HTR-8/SVneo (cell line): ENCODE data around the gene EMID1.
A peak's percentile ranks its signal among the peaks of the same experiment; 100 is the strongest.
"Not testable (repeated sequence)": the region's sequence is repeated elsewhere in the genome, so short reads cannot be mapped to it uniquely, and the experiment has no call there.

ENCODE experiments used
- DNase-seq: peaks from one replicate; pipeline ENCODE4 v3.0.0; 2011; ENCODE audit warnings: low spot score, mixed read lengths; ENCODE audit not compliant: insufficient read length
- FAIRE-seq: peaks from 2 replicates; lab custom pipeline; 2011; peaks lifted over from hg19 to GRCh38; lab: Jason Lieb, UNC

The EMID1 gene

GRCh38 chr22:29225422-29226090, 19.9 kb downstream of the EMID1 start:
- no peak for FAIRE-seq
- DNase-seq: no peak

DNA sequence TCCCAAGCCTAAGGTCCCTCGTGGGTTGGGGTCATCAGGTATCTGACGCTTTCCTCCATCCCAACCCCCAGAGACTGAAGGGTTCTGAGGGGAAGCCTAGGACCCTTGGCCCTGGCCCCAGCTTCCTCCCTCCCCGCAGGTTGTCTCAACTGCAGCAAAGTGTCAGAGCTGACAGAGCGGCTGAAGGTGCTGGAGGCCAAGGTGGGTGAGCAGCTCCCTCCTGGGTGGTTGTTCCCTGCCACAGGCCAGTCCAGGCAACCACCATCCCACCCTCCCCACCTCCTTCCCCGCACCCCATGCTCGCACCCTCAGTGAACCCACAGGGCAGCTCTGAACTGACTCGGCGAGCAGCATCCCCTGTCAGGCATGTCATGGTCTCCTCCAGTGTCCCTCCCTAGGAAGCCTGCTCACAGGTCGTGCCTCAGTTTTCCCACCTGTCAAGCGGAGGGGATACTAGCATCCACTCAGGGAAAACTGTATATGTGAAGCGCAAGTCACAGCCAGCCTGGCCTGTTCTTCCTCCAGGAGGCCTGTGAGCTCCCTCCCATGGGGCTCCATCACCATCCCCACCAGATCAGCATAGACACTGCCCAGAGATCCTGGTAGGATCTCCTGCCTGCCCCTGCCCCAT, 20.8 kb downstream of the EMID1 start:
- no peak for DNase-seq
- no peak for FAIRE-seq

DNA sequence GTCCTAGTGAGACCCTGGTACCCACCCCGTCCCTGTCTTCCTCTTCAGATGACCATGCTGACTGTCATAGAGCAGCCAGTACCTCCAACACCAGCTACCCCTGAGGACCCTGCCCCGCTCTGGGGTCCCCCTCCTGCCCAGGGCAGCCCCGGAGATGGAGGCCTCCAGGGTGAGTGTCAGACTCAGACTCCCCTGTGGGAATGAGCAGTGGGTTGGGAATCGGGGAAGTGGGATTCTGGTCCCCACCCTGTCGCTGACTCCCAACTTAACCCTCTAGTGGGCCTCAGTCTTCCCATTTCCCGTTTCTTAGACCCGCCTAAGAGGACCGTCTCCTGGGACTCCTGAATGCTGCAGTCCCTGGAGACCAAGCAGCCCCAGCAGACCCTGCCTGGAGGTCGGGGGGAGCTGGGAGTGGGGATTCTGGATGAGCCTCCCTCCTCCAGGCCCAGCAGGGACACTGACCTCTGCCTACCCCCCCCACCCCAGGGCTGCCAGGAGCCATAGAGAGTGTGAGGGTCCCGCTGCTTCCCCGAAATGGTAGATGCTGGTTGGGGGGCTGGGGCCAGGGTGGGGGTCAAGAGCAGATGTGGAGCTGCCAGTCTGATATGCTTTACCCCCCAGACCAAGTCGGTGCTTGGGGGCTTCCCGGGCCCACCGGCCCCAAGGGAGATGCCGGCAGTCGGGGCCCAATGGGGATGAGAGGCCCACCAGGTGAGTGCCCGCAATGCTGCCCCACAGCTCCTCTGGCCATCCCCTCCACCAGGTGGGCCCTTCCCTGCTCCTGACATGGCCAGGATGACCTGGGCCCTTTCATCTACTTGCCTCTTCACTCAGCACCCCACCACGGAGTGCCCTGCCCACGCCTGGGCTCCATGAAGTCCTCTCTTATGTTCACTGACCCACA, 25.5 kb downstream of the EMID1 start:
- FAIRE-seq (no peak), DNase-seq (no peak)

DNA sequence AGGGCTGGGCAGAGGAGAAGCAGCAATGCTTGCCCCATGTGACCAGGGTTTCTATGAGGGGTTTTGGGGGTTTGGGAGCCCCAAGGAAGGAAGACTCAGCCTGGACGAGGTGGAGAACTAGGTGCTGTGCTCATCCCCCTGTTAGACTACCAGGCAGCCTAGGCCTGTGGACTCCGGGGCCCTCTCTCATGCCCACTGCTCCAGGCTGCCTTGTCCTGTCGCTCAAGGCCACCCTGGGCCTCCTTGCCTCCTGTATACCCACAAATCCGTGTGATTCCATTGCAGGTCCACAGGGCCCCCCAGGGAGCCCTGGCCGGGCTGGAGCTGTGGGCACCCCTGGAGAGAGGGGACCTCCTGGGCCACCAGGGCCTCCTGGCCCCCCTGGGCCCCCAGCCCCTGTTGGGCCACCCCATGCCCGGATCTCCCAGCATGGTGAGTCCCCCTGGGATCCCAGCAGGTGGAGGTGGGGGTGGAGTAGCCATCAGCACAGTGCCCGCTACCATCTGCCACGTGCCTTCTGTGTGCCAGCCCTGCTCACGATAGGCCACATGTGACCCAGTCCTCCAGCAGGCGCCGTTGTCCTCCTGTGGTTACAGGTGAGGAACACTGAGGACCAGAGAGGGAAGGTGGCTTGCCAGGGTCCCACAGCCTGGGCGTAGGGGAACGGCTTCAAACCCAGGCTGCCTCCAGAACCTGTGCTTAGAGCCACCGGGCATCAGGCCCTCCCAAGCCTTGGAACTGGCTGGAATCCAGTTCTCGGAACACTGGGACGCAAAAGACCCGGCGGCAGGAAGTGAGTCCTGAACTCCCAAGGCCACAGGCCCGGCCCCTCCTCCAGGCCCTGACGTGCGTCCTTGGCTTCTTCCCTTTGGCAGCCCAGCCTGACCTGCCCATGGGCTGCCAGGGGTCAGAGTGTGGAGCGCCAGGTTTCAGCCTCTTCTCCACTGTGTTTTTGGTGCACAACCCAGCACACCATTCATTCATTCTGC, 26.6 kb downstream of the EMID1 start:
- FAIRE-seq: no peak

GRCh38 chr22:29233277-29233877, 27.7 kb downstream of the EMID1 start:
- FAIRE-seq (no peak), DNase-seq (no peak)

More for the DNA sequence above, 26.6 kb downstream of the EMID1 start:
- DNase-seq: no peak

DNA sequence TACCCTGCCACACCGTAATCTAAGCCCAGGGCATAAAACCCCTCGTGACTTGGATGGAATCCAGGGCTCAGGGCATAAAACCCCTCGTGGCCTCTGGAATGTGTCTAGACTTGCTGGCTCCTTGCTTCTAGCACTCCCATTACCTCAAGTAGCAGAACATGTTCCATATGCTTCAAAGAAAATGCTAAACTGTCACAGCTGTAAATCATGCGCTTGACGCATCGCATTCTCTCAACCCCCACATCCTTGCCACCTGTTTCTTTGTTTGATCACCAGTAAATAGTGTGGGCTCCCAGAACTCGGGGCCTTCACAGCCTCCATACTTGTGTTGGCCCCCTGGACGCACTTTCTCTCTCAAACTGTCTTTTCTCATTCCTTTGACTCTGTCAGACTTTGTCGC, 34.8 kb downstream of the EMID1 start:
- DNase-seq, FAIRE-seq: not testable (repeated sequence)

GRCh38 chr22:29243874-29244446, 38.3 kb downstream of the EMID1 start:
- DNase-seq: no peak
- FAIRE-seq: no peak

GRCh38 chr22:29244785-29245625, 39.3 kb downstream of the EMID1 start:
- DNase-seq (no peak), FAIRE-seq (no peak)

- DNase-seq (peak; percentile 67), FAIRE-seq (peak; percentile 40)
Observed at GRCh38 chr22:29245626-29246385, 40.1 kb downstream of the EMID1 start.

GRCh38 chr22:29247891-29248290, 42.2 kb downstream of the EMID1 start:
- not testable (repeated sequence) for DNase-seq, FAIRE-seq

DNA sequence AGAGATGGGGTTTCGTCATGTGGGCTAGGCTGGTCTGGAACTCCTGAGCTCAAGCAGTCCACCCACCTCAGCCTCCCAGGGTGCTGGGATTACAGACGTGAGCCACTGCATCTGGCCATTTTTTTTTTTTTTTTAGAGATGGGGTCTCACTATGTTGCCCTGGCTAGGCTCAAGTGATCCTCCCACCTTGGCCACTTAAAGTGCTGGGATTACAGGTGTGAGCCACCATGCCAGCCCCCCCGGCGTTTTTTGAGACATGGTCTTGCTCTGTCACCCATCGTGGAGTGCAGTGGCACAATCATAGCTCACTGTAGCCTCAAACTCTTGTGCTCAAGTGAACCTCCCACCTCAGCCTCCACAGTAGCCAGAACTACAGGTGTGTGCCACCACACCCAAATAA, 45.6 kb downstream of the EMID1 start:
- DNase-seq (no peak), FAIRE-seq (no peak)

DNA sequence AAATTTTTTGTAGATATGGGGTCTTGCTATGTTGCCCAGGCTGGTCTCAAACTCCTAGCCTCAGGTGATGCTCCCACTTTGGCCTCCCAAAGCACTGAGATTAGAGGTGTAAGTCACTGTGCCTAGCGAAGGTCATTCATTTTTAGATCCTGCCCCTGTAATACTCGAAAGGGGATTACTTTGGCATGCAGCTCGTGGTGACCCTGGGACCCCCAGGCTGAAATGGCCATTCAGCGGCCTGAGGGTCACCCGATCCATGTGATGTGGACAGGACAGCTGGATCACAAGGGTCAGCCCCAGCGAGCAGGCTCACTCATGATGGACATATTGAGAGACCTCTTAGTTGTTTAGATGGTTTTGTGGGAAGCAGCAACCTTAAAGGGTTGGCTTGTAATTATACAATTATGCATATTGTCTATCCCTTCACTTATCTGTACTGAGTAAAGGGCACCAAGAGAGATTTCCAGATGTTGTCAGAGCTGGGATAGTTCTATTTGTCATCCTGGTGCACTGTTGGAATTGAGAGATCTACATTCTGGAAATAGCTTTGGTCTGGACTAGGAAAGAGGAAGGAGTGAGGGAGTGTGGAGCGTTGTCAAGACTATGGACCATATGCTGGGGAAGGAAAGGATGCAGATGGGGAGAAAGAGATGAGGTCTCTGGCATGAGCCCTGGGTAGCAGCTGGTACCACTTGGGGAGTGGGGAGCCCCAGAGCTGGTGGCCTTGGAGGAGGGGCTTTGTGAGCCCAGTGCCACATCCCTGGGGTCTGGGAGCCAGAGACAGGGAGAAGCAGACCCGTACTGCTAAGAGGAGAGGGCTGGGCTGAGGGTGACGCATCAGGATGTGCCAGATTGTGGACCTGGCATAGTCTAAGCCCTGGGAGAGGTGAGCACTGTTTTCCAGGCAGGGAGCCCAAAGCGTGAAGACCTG, 46.5 kb downstream of the EMID1 start:
- no peak for DNase-seq
- FAIRE-seq: no peak

GRCh38 chr22:29253561-29254285, 48.0 kb downstream of the EMID1 start:
- FAIRE-seq (no peak), DNase-seq (no peak)

DNA sequence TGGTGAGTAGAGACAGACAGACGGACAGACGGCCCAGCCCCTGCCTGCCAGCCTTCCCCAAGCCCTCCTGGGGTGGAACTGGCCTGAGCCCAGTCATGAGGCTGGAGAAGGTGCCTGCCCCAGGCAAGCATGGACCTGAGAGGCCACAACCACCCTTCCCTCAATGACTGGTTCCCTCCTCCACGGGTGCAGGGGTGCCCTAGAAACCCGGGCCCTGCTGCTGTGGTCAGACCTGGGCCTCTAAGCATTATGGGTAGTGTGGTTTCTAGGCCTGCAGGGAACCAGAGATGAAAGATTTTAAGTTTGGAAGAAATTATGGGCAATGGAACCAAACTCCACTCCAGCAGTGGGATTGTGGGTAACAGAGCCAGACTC, 48.6 kb downstream of the EMID1 start:
- no peak for DNase-seq
- FAIRE-seq: no peak

DNA sequence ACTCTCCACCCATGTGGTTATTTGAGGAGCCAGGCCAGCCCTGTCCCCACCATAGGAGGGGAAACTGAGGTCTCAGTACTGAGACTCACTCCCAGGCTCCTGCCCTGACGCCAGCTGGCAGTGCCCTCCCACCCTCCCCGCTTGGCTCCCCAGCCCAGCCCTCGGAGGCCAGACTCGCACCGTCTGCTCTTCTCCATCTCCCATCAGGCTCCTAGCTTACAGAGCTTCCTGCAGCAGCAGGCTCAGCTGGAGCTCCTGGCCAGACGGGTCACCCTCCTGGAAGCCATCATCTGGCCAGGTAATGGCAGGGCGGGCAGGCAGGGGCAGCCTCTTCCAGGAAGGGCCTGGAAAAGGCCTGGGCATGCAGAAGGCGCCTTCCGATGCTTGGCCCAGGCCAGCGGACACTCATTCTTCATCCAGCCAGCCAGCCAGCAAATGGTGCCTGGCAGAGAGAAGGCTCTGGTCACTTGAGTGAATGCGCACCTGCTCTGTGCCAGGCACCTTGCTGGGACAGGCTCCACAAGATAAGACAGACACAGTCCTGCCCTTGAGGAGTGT, 49.4 kb downstream of the EMID1 start:
- DNase-seq (no peak), FAIRE-seq (no peak)
